GM12878 (cell line): ENCODE measurements around the gene SORCS2. TPM values are rescaled to one million over a fixed set of nuclear protein-coding genes. Genes with fewer than 3 reads are reported as not detected.

Experiments
- ATAC-seq: fragments of 200-7000 bp; cut with Tn5 transposase; 3 replicates; pipeline ENCODE4 v1.9.1; 2020; ENCODE audit warnings: mild to moderate bottlenecking, moderate library complexity
- BruUV-seq: library from RNA; stranded (reverse); fragments of 400-500 nt; replicated peaks from 2 replicates; lab custom pipeline; 2021; lab: Mats Ljungman, UMichigan
- CTCF ChIA-PET: fragments of 300-600 bp; sonication (Branson Sonifier 250); formaldehyde crosslinking; extraction: SDS; loops from one replicate; lab custom pipeline; 2021; ENCODE audit warnings: inconsistent platforms; lab: Yijun Ruan, JAX
- POLR2A ChIA-PET: fragments of 350-600 bp; formaldehyde crosslinking; extraction: SDS; loops from one replicate; lab custom pipeline; 2021; ENCODE audit warnings: inconsistent platforms; lab: Charles Lee
- RAD21 ChIA-PET: fragments of 300-600 bp; sonication (Branson Sonifier 250); formaldehyde crosslinking; loops from one replicate; lab custom pipeline; 2023; ENCODE audit warnings: antibody characterized with exemption; ENCODE audit not compliant: unreplicated experiment; lab: Charles Lee
- SMC1A ChIA-PET: fragments of 300-600 bp; sonication (Branson Sonifier 250); formaldehyde crosslinking; loops from one replicate; lab custom pipeline; 2023; ENCODE audit not compliant: unreplicated experiment, uncharacterized antibody; lab: Charles Lee
- DNase-seq: peaks from one replicate; pipeline ENCODE4 v3.0.0-alpha.2; 2011; ENCODE audit warnings: low read depth, low spot score
- FAIRE-seq: peaks from 3 replicates; lab custom pipeline; 2011; peaks lifted over from hg19 to GRCh38; lab: Jason Lieb, UNC
- H2AFZ ChIP-seq: 2 replicates; pipeline ENCODE4 v1.6.0; 2011; ENCODE audit warnings: low read depth, low read length, control low read depth; ENCODE audit not compliant: control insufficient read depth
- H3K27ac ChIP-seq: 2 replicates; pipeline ENCODE4 v1.5.1; 2011; ENCODE audit warnings: control low read depth; ENCODE audit not compliant: control insufficient read depth, insufficient read depth
- H3K27me3 ChIP-seq, 2 experiments: replicated peaks in 1 of 2; 2 replicates each; pipeline versions ENCODE4 v1.6.0 to v1.6.1; 2011; ENCODE audit warnings: low read length in 1 of 2; ENCODE audit not compliant: control insufficient read depth in 2 of 2, insufficient read depth in 2 of 2
- H3K36me3 ChIP-seq, 2 experiments: 2 replicates each; pipeline ENCODE4 v1.5.1; 2011; ENCODE audit warnings: low read length in 1 of 2; ENCODE audit not compliant: control insufficient read depth in 2 of 2, insufficient read depth in 2 of 2
- H3K4me1 ChIP-seq: 2 replicates; pipeline ENCODE4 v1.6.1; 2011; ENCODE audit warnings: mild to moderate bottlenecking, low read length, moderate library complexity, mixed read lengths; ENCODE audit not compliant: control insufficient read depth, insufficient read depth
- H3K4me2 ChIP-seq: 2 replicates; pipeline ENCODE4 v1.6.0; 2011; ENCODE audit warnings: control low read depth; ENCODE audit not compliant: control insufficient read depth, insufficient read depth
- H3K4me3 ChIP-seq: fragments of 200-600 bp; sonication (generic); 2 replicates; pipeline ENCODE4 v1.5.1; 2016
- H3K79me2 ChIP-seq: 2 replicates; pipeline ENCODE4 v1.6.0; 2011; ENCODE audit warnings: low read length; ENCODE audit not compliant: control insufficient read depth, insufficient read depth
- H3K9ac ChIP-seq: 2 replicates; pipeline ENCODE4 v1.8.0; 2011; ENCODE audit warnings: low read length, control low read depth, mixed read lengths; ENCODE audit not compliant: control insufficient read depth, insufficient read depth
- H3K9me3 ChIP-seq: replicated peaks from 3 replicates; pipeline ENCODE4 v1.5.1; 2011; ENCODE audit warnings: mild to moderate bottlenecking, low read length; ENCODE audit not compliant: control insufficient read depth, insufficient read depth
- H4K20me1 ChIP-seq: 2 replicates; pipeline ENCODE4 v1.6.0; 2011; ENCODE audit not compliant: control insufficient read depth, insufficient read depth
- EGR1 ChIP-seq, 2 experiments: IDR thresholded peaks; 1 replicate in 1 of 2; 2 replicates in 1 of 2; pipeline ENCODE4 v1.6.1; 2011 to 2012; ENCODE audit warnings: low read depth in 2 of 2, low read length in 2 of 2, borderline replicate concordance in 1 of 2, mild to moderate bottlenecking in 1 of 2, moderate library complexity in 1 of 2
- ESRRA ChIP-seq: IDR thresholded peaks from 2 replicates; pipeline ENCODE4 v1.6.1; 2012; ENCODE audit warnings: mild to moderate bottlenecking, low read length, improper control_type of control experiment
- GABPA ChIP-seq: IDR thresholded peaks from 2 replicates; pipeline ENCODE4 v1.6.1; 2014; ENCODE audit warnings: antibody characterized with exemption, low read depth, mild to moderate bottlenecking, inconsistent platforms
- JUNB ChIP-seq: IDR thresholded peaks from 2 replicates; pipeline ENCODE4 v1.6.1; 2016; ENCODE audit warnings: antibody characterized with exemption, mild to moderate bottlenecking
- NFXL1 ChIP-seq: fragments of 450-650 bp; IDR thresholded peaks from 2 replicates; pipeline ENCODE4 v1.6.1; 2017; ENCODE audit warnings: antibody characterized with exemption, mild to moderate bottlenecking, borderline replicate concordance
- PAX8 ChIP-seq: fragments of 450-650 bp; IDR thresholded peaks from 2 replicates; pipeline ENCODE4 v1.6.1; 2017; ENCODE audit warnings: mild to moderate bottlenecking, moderate library complexity
- RFX5 ChIP-seq: IDR thresholded peaks from 2 replicates; pipeline ENCODE4 v1.6.1; 2011; ENCODE audit warnings: low read depth, low read length, improper control_type of control experiment
- ZNF384 ChIP-seq: IDR thresholded peaks from 2 replicates; pipeline ENCODE4 v1.6.1; 2012; ENCODE audit warnings: low read depth, mild to moderate bottlenecking, low read length, improper control_type of control experiment, borderline replicate concordance
- WGBS: methylation state at CpG from one replicate; pipeline ENCODE4 v1.1.6; 2016; ENCODE audit warnings: low lambda C conversion rate; ENCODE audit not compliant: insufficient replicate concordance, insufficient coverage; ENCODE audit errors: missing lambda C conversion rate; 5-methylcytosine and 5-hydroxymethylcytosine counted together
- in situ Hi-C: fragments of 300-500 bp; cut with MboI; formaldehyde crosslinking; loops from 9 replicates; pipeline ENCODE4 v1.14.3; 2018; ENCODE audit warnings: mixed read lengths
- intact Hi-C: fragments of 100-400 bp; cut with micrococcal nuclease; formaldehyde crosslinking; loops from one replicate; pipeline ENCODE4 v1.14.2; 2022; ENCODE audit not compliant: unreplicated experiment
- polyA plus RNA-seq, 11 experiments: library from polyadenylated mRNA; depleted of rRNA in 4 of 11; unstranded in 6 of 11; stranded (reverse) in 5 of 11; fragments of >200 nt; fragmentation: Nextera tagmentation in 4 of 11; fragmentation: Illumina TruSeq in 1 of 11; extraction: Ambion mirVana in 4 of 11; extraction: Trizol in 1 of 11; gene quantifications; 1 replicate in 1 of 11; 2 replicates in 10 of 11; pipeline versions ENCODE4 v1.2.1 to v1.2.3, GENCODE V29; 2011 to 2016; ENCODE audit warnings: inconsistent platforms in 2 of 11, missing spikeins in 2 of 11, low read depth in 1 of 11
- total RNA-seq, 4 experiments: library from RNA; depleted of rRNA in 3 of 4; stranded (reverse); fragments of >200 nt in 3 of 4; fragmentation: Illumina TruSeq in 1 of 4; extraction: Trizol in 1 of 4; gene quantifications; 2 replicates each; pipeline versions ENCODE4 v1.2.1 to v1.2.3, GENCODE V29; 2013 to 2021
- TF ChIP-seq, protein P1 (sequence below): fragments of 450-650 bp; IDR thresholded peaks from 2 replicates; pipeline ENCODE4 v1.6.1; 2018; ENCODE audit warnings: borderline replicate concordance, mild to moderate bottlenecking; ENCODE audit not compliant: partially characterized antibody
- TF ChIP-seq, protein P2 (sequence below): fragments of 450-650 bp; IDR thresholded peaks from 2 replicates; pipeline ENCODE4 v1.6.1; 2017; ENCODE audit warnings: antibody characterized with exemption, mild to moderate bottlenecking, moderate library complexity
- TF ChIP-seq, protein P3 (sequence below): IDR thresholded peaks from 2 replicates; pipeline ENCODE4 v1.6.1; 2011; ENCODE audit warnings: mild to moderate bottlenecking, low read depth, low read length, moderate library complexity; ENCODE audit not compliant: insufficient replicate concordance

The SORCS2 gene
- total and polyA plus RNA-seq, 10 of the 15 experiments (the other 5 are each of a cell fraction or from before 2014, with no cell fraction given), result 0.01 to 0.15 (median 0.05) TPM; not detected in 5

DNA sequence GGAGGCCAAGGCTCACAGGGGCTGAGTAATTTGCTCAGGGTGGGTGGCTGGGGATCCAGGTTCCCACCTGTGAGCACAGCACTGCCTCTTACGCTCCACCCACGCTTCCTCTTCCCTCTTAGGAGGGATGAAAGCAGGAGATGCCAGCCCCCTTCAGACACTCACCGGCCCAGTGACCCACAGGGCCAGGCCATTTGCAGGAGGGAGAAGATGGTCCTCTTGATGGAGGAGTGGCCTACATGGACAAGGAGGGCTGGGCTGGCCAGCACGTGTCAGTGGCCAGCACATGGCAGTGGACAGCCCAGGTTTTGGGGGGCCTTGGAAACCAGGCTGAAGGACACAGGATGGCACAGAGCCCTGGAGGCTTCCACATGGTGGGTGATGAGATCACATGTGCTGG, 350.4 kb downstream of the SORCS2 start:
- CTCF ChIA-PET, result no interaction called here
- FAIRE-seq, result no peak

More for the DNA sequence above, 350.4 kb downstream of the SORCS2 start:
- in situ Hi-C loops, result no loop called here
- DNase-seq, result no peak
- RAD21 ChIA-PET, result no interaction called here
- H3K4me3 ChIP-seq, result no peak overlapping the region
- H2AFZ ChIP-seq, result no peak overlapping the region
- intact Hi-C loops, result no loop called here
- no peak overlapping the region for H3K27ac ChIP-seq
- no peaks in the 10 kb centered on the region for H3K36me3 ChIP-seq
- POLR2A ChIA-PET, result no interaction called here
- ATAC-seq, result no peak
- H3K9ac ChIP-seq, result no peak overlapping the region
- no peaks in the 10 kb centered on the region; the same call in 2 of the 3 replicates for H3K9me3 ChIP-seq
- H4K20me1 ChIP-seq, result no peaks in the 10 kb centered on the region
- no peaks in the 10 kb centered on the region for H3K4me1 ChIP-seq
- H3K79me2 ChIP-seq, result no peaks in the 10 kb centered on the region
- TF ChIP-seq, protein P1, sequence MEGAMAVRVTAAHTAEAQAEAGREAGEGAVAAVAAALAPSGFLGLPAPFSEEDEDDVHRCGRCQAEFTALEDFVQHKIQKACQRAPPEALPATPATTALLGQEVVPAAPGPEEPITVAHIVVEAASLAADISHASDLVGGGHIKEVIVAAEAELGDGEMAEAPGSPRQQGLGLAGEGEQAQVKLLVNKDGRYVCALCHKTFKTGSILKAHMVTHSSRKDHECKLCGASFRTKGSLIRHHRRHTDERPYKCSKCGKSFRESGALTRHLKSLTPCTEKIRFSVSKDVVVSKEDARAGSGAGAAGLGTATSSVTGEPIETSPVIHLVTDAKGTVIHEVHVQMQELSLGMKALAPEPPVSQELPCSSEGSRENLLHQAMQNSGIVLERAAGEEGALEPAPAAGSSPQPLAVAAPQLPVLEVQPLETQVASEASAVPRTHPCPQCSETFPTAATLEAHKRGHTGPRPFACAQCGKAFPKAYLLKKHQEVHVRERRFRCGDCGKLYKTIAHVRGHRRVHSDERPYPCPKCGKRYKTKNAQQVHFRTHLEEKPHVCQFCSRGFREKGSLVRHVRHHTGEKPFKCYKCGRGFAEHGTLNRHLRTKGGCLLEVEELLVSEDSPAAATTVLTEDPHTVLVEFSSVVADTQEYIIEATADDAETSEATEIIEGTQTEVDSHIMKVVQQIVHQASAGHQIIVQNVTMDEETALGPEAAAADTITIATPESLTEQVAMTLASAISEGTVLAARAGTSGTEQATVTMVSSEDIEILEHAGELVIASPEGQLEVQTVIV, result no peak
- no peak for TF ChIP-seq ESRRA
- TF ChIP-seq NFXL1, result no peak
- no peak for TF ChIP-seq EGR1 (IDR thresholded peaks at IDR 0.05; ENCODE audit: borderline replicate concordance in 1 of 2, low read depth in 2 of 2, low read length in 2 of 2)
- no peak for TF ChIP-seq ZNF384
- TF ChIP-seq RFX5, result no peak
- no peak for TF ChIP-seq JUNB
- TF ChIP-seq, protein P2, sequence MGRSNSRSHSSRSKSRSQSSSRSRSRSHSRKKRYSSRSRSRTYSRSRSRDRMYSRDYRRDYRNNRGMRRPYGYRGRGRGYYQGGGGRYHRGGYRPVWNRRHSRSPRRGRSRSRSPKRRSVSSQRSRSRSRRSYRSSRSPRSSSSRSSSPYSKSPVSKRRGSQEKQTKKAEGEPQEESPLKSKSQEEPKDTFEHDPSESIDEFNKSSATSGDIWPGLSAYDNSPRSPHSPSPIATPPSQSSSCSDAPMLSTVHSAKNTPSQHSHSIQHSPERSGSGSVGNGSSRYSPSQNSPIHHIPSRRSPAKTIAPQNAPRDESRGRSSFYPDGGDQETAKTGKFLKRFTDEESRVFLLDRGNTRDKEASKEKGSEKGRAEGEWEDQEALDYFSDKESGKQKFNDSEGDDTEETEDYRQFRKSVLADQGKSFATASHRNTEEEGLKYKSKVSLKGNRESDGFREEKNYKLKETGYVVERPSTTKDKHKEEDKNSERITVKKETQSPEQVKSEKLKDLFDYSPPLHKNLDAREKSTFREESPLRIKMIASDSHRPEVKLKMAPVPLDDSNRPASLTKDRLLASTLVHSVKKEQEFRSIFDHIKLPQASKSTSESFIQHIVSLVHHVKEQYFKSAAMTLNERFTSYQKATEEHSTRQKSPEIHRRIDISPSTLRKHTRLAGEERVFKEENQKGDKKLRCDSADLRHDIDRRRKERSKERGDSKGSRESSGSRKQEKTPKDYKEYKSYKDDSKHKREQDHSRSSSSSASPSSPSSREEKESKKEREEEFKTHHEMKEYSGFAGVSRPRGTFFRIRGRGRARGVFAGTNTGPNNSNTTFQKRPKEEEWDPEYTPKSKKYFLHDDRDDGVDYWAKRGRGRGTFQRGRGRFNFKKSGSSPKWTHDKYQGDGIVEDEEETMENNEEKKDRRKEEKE, result no peak
- no peak for TF ChIP-seq PAX8
- TF ChIP-seq, protein P3, sequence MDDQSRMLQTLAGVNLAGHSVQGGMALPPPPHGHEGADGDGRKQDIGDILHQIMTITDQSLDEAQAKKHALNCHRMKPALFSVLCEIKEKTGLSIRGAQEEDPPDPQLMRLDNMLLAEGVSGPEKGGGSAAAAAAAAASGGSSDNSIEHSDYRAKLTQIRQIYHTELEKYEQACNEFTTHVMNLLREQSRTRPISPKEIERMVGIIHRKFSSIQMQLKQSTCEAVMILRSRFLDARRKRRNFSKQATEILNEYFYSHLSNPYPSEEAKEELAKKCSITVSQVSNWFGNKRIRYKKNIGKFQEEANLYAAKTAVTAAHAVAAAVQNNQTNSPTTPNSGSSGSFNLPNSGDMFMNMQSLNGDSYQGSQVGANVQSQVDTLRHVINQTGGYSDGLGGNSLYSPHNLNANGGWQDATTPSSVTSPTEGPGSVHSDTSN, result no peak
- TF ChIP-seq GABPA, result no peak
- 63% methylated on average over 4 of the region's 4 CpGs for WGBS
- no peaks in the 10 kb centered on the region for H3K27me3 ChIP-seq
- SMC1A ChIA-PET, result no interaction called here
- no peak overlapping the region for H3K4me2 ChIP-seq
- no TSS peak for BruUV-seq
